GM18873 (cell line): ENCODE data around the gene GATAD2A.

Source experiments
- ATAC-seq: cut with Tn5 transposase; IDR thresholded peaks from one replicate; pipeline ENCODE4 v1.9.1; 2021; ENCODE audit warnings: mild to moderate bottlenecking, moderate library complexity, moderate number of reproducible peaks; ENCODE audit not compliant: unreplicated experiment, low FRiP score

Gene GATAD2A

GRCh38 chr19:19502808-19503602 lies 97.5 kb downstream of the GATAD2A start:
- ATAC-seq = no peak

GRCh38 chr19:19504754-19505668 lies 99.5 kb downstream of the GATAD2A start:
- no peak for ATAC-seq

GRCh38 chr19:19505669-19506326 lies 100.3 kb downstream of the GATAD2A start:
- no peak for ATAC-seq

- no peak for ATAC-seq
Measured at GRCh38 chr19:19506592-19506991, 101.1 kb downstream of the GATAD2A start.

DNA sequence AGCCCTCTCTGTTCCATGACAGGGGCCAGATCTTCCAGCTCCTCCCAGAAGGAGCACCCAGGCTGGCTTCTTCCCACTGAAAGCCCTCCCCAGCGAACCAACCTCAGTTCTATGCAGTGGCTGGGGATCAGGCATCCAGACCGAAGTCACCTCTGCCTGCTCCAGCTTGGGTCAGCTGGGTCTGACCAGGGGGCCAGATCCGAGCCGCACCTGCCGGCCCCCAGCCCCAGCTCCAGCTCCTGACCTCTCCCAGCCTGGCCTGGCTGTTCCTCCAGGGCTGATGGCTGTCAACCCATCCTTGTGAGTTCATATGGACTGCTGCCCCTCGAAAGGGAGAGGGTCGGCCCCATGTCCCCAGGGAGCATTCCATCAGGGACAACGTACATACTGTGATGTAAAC lies 101.9 kb downstream of the GATAD2A start:
- ATAC-seq = no peak

- no peak for ATAC-seq
Measured at GRCh38 chr19:19508217-19508616, 102.7 kb downstream of the GATAD2A start.

DNA sequence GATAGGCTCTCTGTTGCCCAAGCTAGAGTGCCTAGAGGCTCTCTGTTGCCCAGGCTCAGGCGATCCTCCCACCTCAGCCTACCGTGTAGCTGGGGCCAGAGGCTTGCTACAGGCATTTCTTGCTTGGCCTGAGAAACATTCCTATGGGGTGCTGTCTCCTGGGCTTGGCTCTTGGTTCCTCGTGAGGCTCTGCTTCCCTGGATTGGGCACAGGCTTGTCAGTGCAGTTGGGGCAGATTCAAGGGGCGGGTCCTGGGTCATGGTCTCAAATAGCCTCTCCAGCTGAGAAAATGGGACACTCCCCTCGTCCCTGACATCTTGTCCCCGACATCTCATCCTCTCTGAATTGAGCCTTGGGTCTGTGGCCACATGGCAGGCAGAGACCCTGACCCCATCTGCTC lies 105.0 kb downstream of the GATAD2A start:
- no peak for ATAC-seq

- no peak for ATAC-seq
Measured at GRCh38 chr19:19513682-19514081, 108.2 kb downstream of the GATAD2A start.

GRCh38 chr19:19514215-19514657 lies 108.8 kb downstream of the GATAD2A start:
- ATAC-seq = no peak

DNA sequence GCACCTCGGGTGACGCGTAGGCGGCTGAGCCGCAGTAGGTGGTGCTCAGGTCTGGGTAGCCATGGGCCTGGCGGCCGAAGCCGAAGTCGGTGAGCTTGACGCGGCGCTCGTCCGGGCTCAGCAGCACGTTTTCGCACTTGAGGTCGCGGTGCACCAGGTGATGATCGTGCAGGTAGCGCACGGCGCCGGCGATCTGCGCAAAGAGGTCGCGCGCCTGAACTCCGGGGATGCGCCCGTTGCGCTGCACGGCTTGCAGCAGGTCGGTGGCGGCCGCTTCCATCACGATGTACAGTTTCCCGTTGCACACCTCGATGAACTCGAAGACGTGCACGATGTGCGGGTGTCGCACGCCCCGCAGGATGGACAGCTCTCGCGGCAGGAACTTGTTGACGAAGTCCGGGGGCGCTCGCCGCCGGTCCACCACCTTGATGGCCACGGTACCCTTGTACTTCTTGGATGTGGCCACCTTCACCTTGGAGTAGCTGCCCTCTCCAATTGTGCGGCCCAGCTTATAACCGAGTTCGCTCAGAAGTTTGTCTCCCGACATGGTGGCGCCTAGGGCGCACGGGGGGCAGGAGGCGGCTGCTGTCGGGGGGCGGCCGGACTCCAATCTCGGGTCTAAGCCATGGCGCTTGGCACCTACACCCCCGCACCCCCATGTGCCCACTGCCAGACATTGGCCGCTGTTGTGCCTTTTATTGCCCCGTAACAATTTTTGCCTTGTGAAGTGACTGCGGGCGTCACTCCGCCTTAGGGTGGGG lies 109.6 kb downstream of the GATAD2A start, which contains the start of gene TSSK6:
Gene TSSK6 (minus strand): TSS at position 668 of the 761 bp plus-strand sequence. CDS start 121 bp downstream, at position 547.
- ATAC-seq = no peak

- no peak for ATAC-seq
Measured at GRCh38 chr19:19515642-19516519, 110.4 kb downstream of the GATAD2A start, which contains the start of gene NDUFA13. Gene NDUFA13, plus strand, starts transcription at chr19:19516225. Its CDS starts 14 bp downstream, at chr19:19516239.

- no peak for ATAC-seq
Measured at GRCh38 chr19:19517235-19517619, 111.8 kb downstream of the GATAD2A start.

DNA sequence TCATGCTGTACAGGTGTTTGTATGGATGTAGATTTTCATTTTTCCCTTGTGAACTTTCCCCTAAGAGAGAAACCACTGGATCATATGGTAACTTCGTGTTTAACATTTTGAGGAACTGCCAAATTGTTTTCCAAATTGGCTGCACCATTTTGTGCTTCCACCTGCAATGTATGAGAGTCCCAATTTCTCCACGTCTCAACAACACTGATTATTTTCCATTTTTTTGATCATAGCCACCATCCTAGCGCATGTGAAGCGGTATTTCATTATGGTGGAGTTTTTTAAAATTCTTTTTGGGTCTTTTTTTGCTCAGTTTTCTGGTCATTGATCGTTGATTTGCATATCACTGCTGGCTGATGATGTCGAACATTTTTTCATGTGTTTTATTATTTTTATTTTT lies 115.5 kb downstream of the GATAD2A start:
- ATAC-seq = no peak

DNA sequence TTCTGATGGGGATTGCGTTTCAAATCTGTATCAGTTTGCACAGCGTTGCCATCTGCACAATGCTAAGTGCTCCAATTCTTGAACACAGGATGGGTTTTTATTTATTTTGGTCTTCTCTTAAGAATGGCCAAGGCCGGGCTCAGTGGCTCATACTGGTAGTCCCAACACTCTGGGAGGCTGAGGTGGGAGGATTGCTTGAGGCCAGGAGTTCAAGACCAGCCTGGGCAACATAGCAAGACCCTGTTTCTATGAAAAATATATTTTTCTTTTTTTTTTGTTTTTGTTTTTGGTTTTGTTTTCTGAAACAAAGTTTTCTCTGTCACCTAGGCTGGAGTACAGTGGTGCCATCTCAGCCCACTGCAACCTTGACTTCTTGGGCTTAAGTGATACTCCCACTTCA lies 117.7 kb downstream of the GATAD2A start:
- ATAC-seq = no peak

GRCh38 chr19:19524053-19524452 lies 118.6 kb downstream of the GATAD2A start:
- no peak for ATAC-seq

GRCh38 chr19:19525611-19526380 lies 120.3 kb downstream of the GATAD2A start:
- no peak for ATAC-seq

DNA sequence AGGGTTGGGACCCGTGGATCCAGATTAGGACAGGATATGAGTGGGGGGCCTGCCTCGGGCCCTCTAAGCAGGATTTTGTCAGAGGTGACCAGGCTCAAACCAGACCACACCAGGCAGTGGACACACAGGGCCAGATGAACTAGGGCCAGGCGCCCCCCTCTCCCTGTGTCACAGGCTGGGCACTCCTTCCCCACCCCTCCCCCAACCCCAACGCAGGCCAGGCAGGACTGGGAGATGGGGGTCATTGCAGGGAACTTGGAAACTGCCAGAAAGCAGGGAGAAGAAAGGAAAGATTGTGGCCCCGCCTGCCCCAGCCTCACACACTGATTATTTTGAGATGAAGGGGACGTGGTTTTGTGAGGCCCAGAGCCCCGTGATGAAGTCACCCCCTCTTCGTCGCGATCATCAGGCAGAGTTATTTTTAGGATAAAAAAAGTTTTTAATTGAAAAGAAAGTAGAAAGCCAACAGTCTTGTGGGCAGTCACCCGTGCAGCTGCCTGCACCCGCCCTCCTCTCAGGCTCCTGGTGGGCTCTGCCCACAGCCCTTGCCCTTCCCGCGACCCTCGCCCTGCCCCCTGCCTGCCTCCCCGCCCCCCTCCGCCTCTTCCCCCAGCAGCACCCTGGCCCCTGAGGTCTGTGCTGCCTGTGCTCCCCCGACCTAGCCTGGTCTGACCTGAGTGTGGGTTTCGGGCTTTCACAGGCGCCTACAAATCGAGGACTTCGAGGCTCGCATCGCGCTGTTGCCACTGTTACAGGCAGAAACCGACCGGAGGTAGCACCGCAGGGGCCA lies 121.3 kb downstream of the GATAD2A start:
- no peak for ATAC-seq

DNA sequence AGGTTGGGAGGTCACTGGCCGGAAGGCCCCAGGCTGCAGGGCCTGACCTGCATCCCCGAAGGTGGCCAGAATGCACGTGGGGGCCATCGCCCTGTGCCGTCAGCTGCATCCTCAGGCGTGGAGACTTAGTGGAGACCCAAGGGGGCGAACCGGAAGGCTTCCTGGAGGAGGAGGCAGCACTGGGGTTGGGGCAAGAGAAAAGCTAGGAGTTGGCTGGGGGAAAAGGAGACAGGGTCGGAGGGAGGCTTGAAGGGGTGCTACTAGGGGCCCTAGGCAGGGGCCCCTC lies 121.8 kb downstream of the GATAD2A start:
- no peak for ATAC-seq
